ENCODE data around the gene ORC3. TPM values are rescaled to one million over a fixed set of nuclear protein-coding genes. Genes with fewer than 3 reads are reported as not detected.

Gene ORC3
- total and polyA plus RNA-seq, 2 donors (not counting 1 experiment from before 2014, with no cell fraction given) = 16.1 to 31.2 TPM

- no peak overlapping the region for H3K27ac ChIP-seq (ENCODE audit: low read length in 2 of 2)
- no peaks in the 10 kb centered on the region for H3K9me3 ChIP-seq (ENCODE audit: control extremely low read depth in 1 of 3, control insufficient read depth in 2 of 3, insufficient read depth in 1 of 3, low read length in 2 of 3)
- H3K4me2 ChIP-seq (replicated peaks; ENCODE audit: low read depth, low read length, poor library complexity, severe bottlenecking) = no peak overlapping the region
- POLR2A ChIA-PET = no interaction called here
- Mint-ChIP-seq H3K9me3 (ENCODE audit: insufficient read depth) (peaks cover 3% of the 10 kb centered on the region), H3K27ac (no peak overlapping the region), H3K4me3 (no peak overlapping the region), H3K4me1 (peaks cover 36% of the 10 kb centered on the region), H3K27me3 (no peaks in the 10 kb centered on the region)
- intact Hi-C loops (cut with micrococcal nuclease) = no loop called here
- TF ChIP-seq CTCF (IDR thresholded peaks at IDR 0.05) (no peak), EZH2 (IDR thresholded peaks at IDR 0.05; ENCODE audit: borderline replicate concordance, insufficient read depth, low read depth, low read length, poor library complexity, severe bottlenecking) (no peak)
- H2AFZ ChIP-seq (ENCODE audit: insufficient read depth, low read depth, low read length, poor library complexity, severe bottlenecking) = no peak overlapping the region
- peaks cover 0 to 3% of the 10 kb centered on the region in 2 experiments for H3K36me3 ChIP-seq (replicated peaks in 1 of 2; ENCODE audit: control extremely low read depth in 1 of 2, control insufficient read depth in 1 of 2, extremely low read depth in 1 of 2, insufficient read depth in 2 of 2, low read length in 1 of 2)
- H3K9ac ChIP-seq (ENCODE audit: low read length) = no peak overlapping the region
- DNase-seq (no peak), ATAC-seq (ENCODE audit: low read depth) (no peak)
- CTCF ChIA-PET = no interaction called here
- peaks cover 72% of the 10 kb centered on the region for H3K79me2 ChIP-seq (ENCODE audit: control insufficient read depth, insufficient read depth, low read length)
- peaks cover 58% of the 10 kb centered on the region for H4K20me1 ChIP-seq (ENCODE audit: control insufficient read depth, insufficient read depth, low read length, poor library complexity, severe bottlenecking)
- H3K27me3 ChIP-seq (replicated peaks in 1 of 4; ENCODE audit: control extremely low read depth in 1 of 4, control insufficient read depth in 3 of 4, insufficient read depth in 4 of 4, low read length in 3 of 4) = no peaks in the 10 kb centered on the region
- H3K4me1 ChIP-seq (ENCODE audit: control insufficient read depth in 2 of 2, insufficient read depth in 2 of 2, low read length in 2 of 2) = peaks cover 8 to 9% of the 10 kb centered on the region in 2 donors
- WGBS (ENCODE audit: insufficient coverage) = no CpG with 5 or more reads among the region's 2 CpGs
- no peak overlapping the region for H3K4me3 ChIP-seq (ENCODE audit: control extremely low read depth in 1 of 5, extremely low read depth in 1 of 5, insufficient read depth in 1 of 5, low read depth in 2 of 5, low read length in 4 of 5)
Observed at GRCh38 chr6:87575423-87575822, 14.5 kb upstream of the ORC3 start.

- H2AFZ ChIP-seq (ENCODE audit: insufficient read depth, low read depth, low read length, poor library complexity, severe bottlenecking) = no peak overlapping the region
- ATAC-seq (ENCODE audit: low read depth) (no peak), DNase-seq (no peak)
- H3K9me3 ChIP-seq (ENCODE audit: control extremely low read depth in 1 of 3, control insufficient read depth in 2 of 3, insufficient read depth in 1 of 3, low read length in 2 of 3) = no peaks in the 10 kb centered on the region
- CTCF ChIA-PET = no interaction called here
- Mint-ChIP-seq H3K27me3 (no peaks in the 10 kb centered on the region), H3K9me3 (ENCODE audit: insufficient read depth) (no peaks in the 10 kb centered on the region), H3K4me3 (no peak overlapping the region), H3K4me1 (peaks cover 35% of the 10 kb centered on the region), H3K27ac (no peak overlapping the region)
- no CpG with 5 or more reads among the region's 4 CpGs for WGBS (ENCODE audit: insufficient coverage)
- peaks cover 0 to 40% of the 10 kb centered on the region in 2 experiments for H3K36me3 ChIP-seq (replicated peaks in 1 of 2; ENCODE audit: control extremely low read depth in 1 of 2, control insufficient read depth in 1 of 2, extremely low read depth in 1 of 2, insufficient read depth in 2 of 2, low read length in 1 of 2)
- no peaks in the 10 kb centered on the region for H3K27me3 ChIP-seq (replicated peaks in 1 of 4; ENCODE audit: control extremely low read depth in 1 of 4, control insufficient read depth in 3 of 4, insufficient read depth in 4 of 4, low read length in 3 of 4)
- peaks cover 11% of the 10 kb centered on the region in 2 donors for H3K4me1 ChIP-seq (ENCODE audit: control insufficient read depth in 2 of 2, insufficient read depth in 2 of 2, low read length in 2 of 2)
- TF ChIP-seq CTCF (IDR thresholded peaks at IDR 0.05) (no peak), EZH2 (IDR thresholded peaks at IDR 0.05; ENCODE audit: borderline replicate concordance, insufficient read depth, low read depth, low read length, poor library complexity, severe bottlenecking) (no peak)
- peaks cover 95% of the 10 kb centered on the region for H3K79me2 ChIP-seq (ENCODE audit: control insufficient read depth, insufficient read depth, low read length)
- POLR2A ChIA-PET = no interaction called here
- no peak overlapping the region for H3K9ac ChIP-seq (ENCODE audit: low read length)
- intact Hi-C loops (cut with micrococcal nuclease) = no loop called here
- no peak overlapping the region for H3K27ac ChIP-seq (ENCODE audit: low read length in 2 of 2)
- H3K4me3 ChIP-seq (ENCODE audit: control extremely low read depth in 1 of 5, extremely low read depth in 1 of 5, insufficient read depth in 1 of 5, low read depth in 2 of 5, low read length in 4 of 5) = no peak overlapping the region
- H4K20me1 ChIP-seq (ENCODE audit: control insufficient read depth, insufficient read depth, low read length, poor library complexity, severe bottlenecking) = peaks cover 27% of the 10 kb centered on the region
- no peak overlapping the region for H3K4me2 ChIP-seq (replicated peaks; ENCODE audit: low read depth, low read length, poor library complexity, severe bottlenecking)
Observed at GRCh38 chr6:87583822-87584221, 6.1 kb upstream of the ORC3 start.
